Naive thymus-derived CD4-positive, alpha-beta T cell (primary cell): ENCODE measurements around the gene POP7. TPM values are rescaled to one million over a fixed set of nuclear protein-coding genes. Genes with fewer than 3 reads are reported as not detected.
A peak's percentile ranks its signal among the peaks of the same experiment; 100 is the strongest.

Experiments
- ATAC-seq: fragments of 150-1000 bp; cut with Tn5 transposase; 2 replicates; pipeline ENCODE4 v1.10.0; 2021; ENCODE audit warnings: mild to moderate bottlenecking, moderate library complexity
- CTCF ChIA-PET: fragments of 350-600 bp; sonication (Branson Sonifier 250); formaldehyde crosslinking; loops from one replicate; lab custom pipeline; 2021; ENCODE audit warnings: antibody characterized with exemption; lab: Charles Lee
- POLR2A ChIA-PET: fragments of 350-600 bp; sonication (Branson Sonifier 250); formaldehyde crosslinking; loops from one replicate; lab custom pipeline; 2021; ENCODE audit warnings: antibody characterized with exemption, inconsistent platforms; lab: Charles Lee
- DNase-seq, 9 donors: peaks; one replicate each; pipeline versions ENCODE4 v3.0.0 to v3.0.0-alpha.2; 2020 to 2022; ENCODE audit warnings: mixed read lengths in 1 of 9
- H3K27ac ChIP-seq: one replicate; pipeline ENCODE4 v1.7.0; 2013; ENCODE audit warnings: mild to moderate bottlenecking, low read depth, low read length, moderate library complexity
- H3K27me3 ChIP-seq, 2 donors: one replicate each; pipeline ENCODE4 v1.7.0; 2013; ENCODE audit warnings: low read length in 2 of 2, mild to moderate bottlenecking in 2 of 2, moderate library complexity in 2 of 2; ENCODE audit not compliant: control insufficient read depth in 2 of 2, insufficient read depth in 2 of 2
- H3K36me3 ChIP-seq, 3 experiments: 1 replicate in 2 of 3; 2 replicates in 1 of 3; pipeline ENCODE4 v1.7.0; 2013; ENCODE audit warnings: low read length in 3 of 3, mild to moderate bottlenecking in 3 of 3, moderate library complexity in 1 of 3; ENCODE audit not compliant: insufficient read depth in 3 of 3, control insufficient read depth in 2 of 3
- H3K4me1 ChIP-seq, 2 donors: one replicate each; pipeline ENCODE4 v1.7.0; 2013; ENCODE audit warnings: low read length in 2 of 2, mild to moderate bottlenecking in 2 of 2, moderate library complexity in 1 of 2; ENCODE audit not compliant: control insufficient read depth in 2 of 2, insufficient read depth in 2 of 2
- H3K4me3 ChIP-seq: 2 replicates; pipeline ENCODE4 v1.7.0; 2013; ENCODE audit warnings: mild to moderate bottlenecking, low read length
- H3K9me3 ChIP-seq, 3 experiments: 1 replicate in 2 of 3; 2 replicates in 1 of 3; pipeline ENCODE4 v1.7.0; 2013; ENCODE audit warnings: low read length in 3 of 3; ENCODE audit not compliant: control insufficient read depth in 2 of 3
- H3K27ac Mint-ChIP-seq, 9 donors: one replicate each; pipeline ENCODE4 v1.8.0; 2020 to 2022; ENCODE audit warnings: mixed read lengths in 9 of 9, mild to moderate bottlenecking in 8 of 9, moderate library complexity in 5 of 9, inconsistent platforms in 2 of 9
- H3K27me3 Mint-ChIP-seq, 5 donors: one replicate each; pipeline ENCODE4 v1.8.0; 2021 to 2022; ENCODE audit warnings: mixed read lengths in 5 of 5, mild to moderate bottlenecking in 1 of 5
- H3K36me3 Mint-ChIP-seq, 5 donors: one replicate each; pipeline ENCODE4 v1.8.0; 2020 to 2022; ENCODE audit warnings: mixed read lengths in 5 of 5, mild to moderate bottlenecking in 3 of 5, inconsistent platforms in 1 of 5
- H3K4me1 Mint-ChIP-seq, 7 donors: one replicate each; pipeline ENCODE4 v1.8.0; 2020 to 2022; ENCODE audit warnings: mixed read lengths in 7 of 7, mild to moderate bottlenecking in 3 of 7, inconsistent platforms in 1 of 7
- H3K4me3 Mint-ChIP-seq, 10 donors: one replicate each; pipeline ENCODE4 v1.8.0; 2020 to 2022; ENCODE audit warnings: mild to moderate bottlenecking in 10 of 10, mixed read lengths in 10 of 10, moderate library complexity in 6 of 10, inconsistent platforms in 2 of 10
- H3K9me3 Mint-ChIP-seq, 11 donors: one replicate each; pipeline ENCODE4 v1.8.0; 2020 to 2022; ENCODE audit warnings: mixed read lengths in 11 of 11, mild to moderate bottlenecking in 4 of 11, inconsistent platforms in 1 of 11, moderate library complexity in 1 of 11
- intact Hi-C, 2 donors: fragments of 100-400 bp; cut with micrococcal nuclease; formaldehyde crosslinking; loops; one replicate each; pipeline ENCODE4 v1.15.1; 2023
- polyA plus RNA-seq, 2 donors: library from polyadenylated mRNA; unstranded; fragments of 300-500 nt; fragmentation: Illumina TruSeq; gene quantifications; one replicate each; pipeline ENCODE4 v1.2.3, GENCODE V29; 2021
- total RNA-seq, 6 experiments: library from RNA in 5 of 6; stranded (reverse) in 5 of 6; gene quantifications; 1 replicate in 5 of 6; 2 replicates in 1 of 6; pipeline ENCODE4 v1.2.3 and lab custom pipeline; 2021 to 2026

POP7 gene
- total and polyA plus RNA-seq, 7 experiments from 2014 or later, result 8.9 to 56.4 (median 17.7) TPM

DNA sequence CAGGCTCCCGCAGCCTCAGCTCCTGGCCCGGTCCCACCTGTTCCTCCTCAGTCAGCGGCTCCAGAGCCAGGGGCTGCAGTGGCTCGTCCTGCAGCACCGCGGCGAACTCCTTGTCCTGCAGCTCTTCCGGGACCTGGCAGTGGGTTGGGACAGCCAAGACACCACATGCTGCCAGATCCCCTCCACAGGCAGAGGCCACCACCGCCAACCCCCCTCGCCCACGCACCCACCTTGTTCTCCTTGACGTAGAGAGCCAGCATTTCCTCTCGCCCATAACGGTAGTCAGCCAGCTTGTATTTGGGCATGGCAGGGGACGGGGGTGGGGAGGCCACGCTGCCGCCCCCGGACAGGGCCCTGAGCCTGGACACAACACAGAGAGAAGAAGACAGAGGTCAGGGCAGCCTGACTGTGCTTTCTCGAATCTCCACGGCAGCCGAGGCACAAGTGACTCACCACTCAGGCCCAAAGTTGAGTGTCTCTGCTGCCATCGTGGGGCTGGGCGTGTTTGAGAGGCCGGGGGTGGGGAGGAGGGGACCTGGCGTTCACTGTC is 18.1 kb upstream of the POP7 start:
- Histone ChIP-seq H3K4me3 (no peak overlapping the region), H3K36me3 (peaks cover 0 to 69% (median 8%) of the 10 kb centered on the region in 3 experiments), H3K9me3 (no peaks in the 10 kb centered on the region), H3K4me1 (peaks cover 18 to 22% of the 10 kb centered on the region in 2 donors), H3K27ac (peak overlapping the region; percentile 20), H3K27me3 (no peaks in the 10 kb centered on the region)
- ChIA-PET POLR2A (interaction anchor here (0.6 to 2.1 kb wide), 4 partner anchors 8 to 259 kb away, joined by 4 to 10 read pairs (median 6); partner anchors contain the start of genes MEPCE and ZCWPW1), CTCF (no interaction called here)
- H3K27me3 Mint-ChIP-seq, result no peaks in the 10 kb centered on the region
- intact Hi-C loops, result no loop called here
- peaks cover 0 to 8% (median 2%) of the 10 kb centered on the region in 5 donors for H3K36me3 Mint-ChIP-seq
- H3K4me3 Mint-ChIP-seq, result no peak overlapping the region
- ATAC-seq (no peak), DNase-seq (no peak)
- H3K4me1 Mint-ChIP-seq, result peaks cover 16 to 39% (median 31%) of the 10 kb centered on the region in 7 donors
- H3K27ac Mint-ChIP-seq, result no peak overlapping the region
- H3K9me3 Mint-ChIP-seq, result peaks cover 0 to 3% (median 0%) of the 10 kb centered on the region in 11 donors

GRCh38 chr7:100688326-100688860 is 17.5 kb upstream of the POP7 start:
- H3K9me3 Mint-ChIP-seq, result peaks cover 0 to 3% (median 0%) of the 10 kb centered on the region in 11 donors
- intact Hi-C loops, result no loop called here
- H3K36me3 ChIP-seq, result peaks cover 0 to 63% (median 8%) of the 10 kb centered on the region in 3 experiments
- H3K4me1 Mint-ChIP-seq, result peaks cover 20 to 44% (median 36%) of the 10 kb centered on the region in 7 donors
- no peak overlapping the region for H3K4me3 Mint-ChIP-seq
- H3K9me3 ChIP-seq, result no peaks in the 10 kb centered on the region
- no peak for DNase-seq
- POLR2A ChIA-PET, result interaction anchor here (0.6 to 2.1 kb wide), 5 partner anchors 8 to 259 kb away, joined by 3 to 10 read pairs (median 5); partner anchors contain the start of genes MEPCE and ZCWPW1
- no peaks in the 10 kb centered on the region for H3K27me3 ChIP-seq
- no peak overlapping the region for H3K27ac ChIP-seq
- peaks cover 0 to 2% (median 0%) of the 10 kb centered on the region in 5 donors for H3K27me3 Mint-ChIP-seq
- H3K4me3 ChIP-seq, result no peak overlapping the region
- H3K4me1 ChIP-seq, result peaks cover 23 to 27% of the 10 kb centered on the region in 2 donors
- no peak for ATAC-seq
- CTCF ChIA-PET, result interaction anchor here (2.0 kb wide), 1 partner anchor 17 kb away, joined by 6 read pairs; the partner anchor contains the start of gene POP7
- H3K27ac Mint-ChIP-seq, result peak overlapping the region in 5 of 9 donors; percentile 12 to 72 (median 31)
- peaks cover 0 to 11% (median 6%) of the 10 kb centered on the region in 5 donors for H3K36me3 Mint-ChIP-seq

DNA sequence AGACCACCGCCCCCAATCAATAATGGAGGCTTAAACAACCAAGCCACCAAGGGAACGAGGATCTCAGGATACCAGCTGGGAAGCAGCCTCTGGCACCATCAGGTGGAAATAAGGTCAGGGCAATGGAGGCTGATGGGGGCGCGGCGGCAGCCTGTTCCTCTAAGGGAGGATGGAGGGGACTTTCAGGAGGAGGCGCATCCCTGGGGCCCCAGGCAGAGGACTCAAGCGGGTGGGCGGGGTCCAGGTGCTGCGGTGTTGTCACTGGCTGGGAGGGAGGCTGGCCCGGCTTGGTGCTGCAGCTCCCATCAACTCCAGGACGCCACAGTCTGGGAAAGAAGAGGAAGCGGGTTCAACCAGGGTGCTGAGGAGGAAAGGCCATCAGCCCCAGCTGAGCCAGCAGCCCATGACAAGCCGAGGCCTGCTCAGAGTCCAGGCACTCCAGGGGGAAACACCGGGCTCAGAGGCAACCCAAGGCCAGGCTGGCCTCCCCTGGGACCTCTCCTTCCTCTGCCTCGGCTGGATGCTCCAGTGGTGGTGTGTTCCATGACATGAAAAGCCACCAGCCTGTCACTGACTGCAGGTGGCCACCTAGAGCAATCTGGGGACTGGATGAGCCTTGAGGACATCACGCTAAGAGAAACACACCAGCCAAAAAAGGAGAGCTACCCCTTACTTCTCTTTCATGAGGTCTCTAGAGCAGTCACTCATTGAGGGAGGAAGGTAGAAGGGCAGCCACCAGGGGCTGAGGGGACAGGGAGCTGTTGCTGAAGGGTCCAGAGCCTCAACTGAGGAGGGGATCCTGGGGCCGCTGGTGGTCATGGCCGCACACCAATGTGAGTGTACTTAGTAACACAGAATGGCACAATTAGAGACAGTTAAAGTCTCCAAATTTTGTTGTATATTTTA is 16.4 kb upstream of the POP7 start:
- Mint-ChIP-seq H3K27me3 (peaks cover 0 to 2% (median 0%) of the 10 kb centered on the region in 5 donors), H3K4me1 (peaks cover 20 to 44% (median 36%) of the 10 kb centered on the region in 7 donors), H3K36me3 (peaks cover 0 to 11% (median 6%) of the 10 kb centered on the region in 5 donors), H3K9me3 (peaks cover 0 to 3% (median 0%) of the 10 kb centered on the region in 11 donors), H3K4me3 (peak overlapping the region in 2 of 10 donors; percentile 13 to 23), H3K27ac (peak overlapping the region in 6 of 9 donors; percentile 3 to 74 (median 40))
- ATAC-seq, result no peak
- peaks cover 23 to 27% of the 10 kb centered on the region in 2 donors for H3K4me1 ChIP-seq
- POLR2A ChIA-PET, result interaction anchor here (1.4 to 4.7 kb wide), 7 partner anchors 8 to 77 kb away, joined by 3 to 37 read pairs (median 14); partner anchors contain the start of genes MOSPD3 and POP7
- CTCF ChIA-PET, result interaction anchor here (0.6 to 4.7 kb wide), 8 partner anchors 10 to 250 kb away, joined by 3 to 33 read pairs (median 4); partner anchors contain the start of gene POP7
- intact Hi-C loops, result loop anchor here (2.0 to 5.0 kb wide), 5 partner anchors 57 to 262 kb away; partner anchors contain the start of genes MEPCE (in 1 of the 2), SLC12A9 (in 1 of the 2), TSC22D4 (in 1 of the 2) and ZCWPW1 (in 1 of the 2)
- no peaks in the 10 kb centered on the region for H3K9me3 ChIP-seq
- no peaks in the 10 kb centered on the region for H3K27me3 ChIP-seq
- peaks cover 0 to 52% (median 8%) of the 10 kb centered on the region in 3 experiments for H3K36me3 ChIP-seq
- H3K27ac ChIP-seq, result peak overlapping the region; percentile 2
- H3K4me3 ChIP-seq, result no peak overlapping the region
- no peak for DNase-seq

DNA sequence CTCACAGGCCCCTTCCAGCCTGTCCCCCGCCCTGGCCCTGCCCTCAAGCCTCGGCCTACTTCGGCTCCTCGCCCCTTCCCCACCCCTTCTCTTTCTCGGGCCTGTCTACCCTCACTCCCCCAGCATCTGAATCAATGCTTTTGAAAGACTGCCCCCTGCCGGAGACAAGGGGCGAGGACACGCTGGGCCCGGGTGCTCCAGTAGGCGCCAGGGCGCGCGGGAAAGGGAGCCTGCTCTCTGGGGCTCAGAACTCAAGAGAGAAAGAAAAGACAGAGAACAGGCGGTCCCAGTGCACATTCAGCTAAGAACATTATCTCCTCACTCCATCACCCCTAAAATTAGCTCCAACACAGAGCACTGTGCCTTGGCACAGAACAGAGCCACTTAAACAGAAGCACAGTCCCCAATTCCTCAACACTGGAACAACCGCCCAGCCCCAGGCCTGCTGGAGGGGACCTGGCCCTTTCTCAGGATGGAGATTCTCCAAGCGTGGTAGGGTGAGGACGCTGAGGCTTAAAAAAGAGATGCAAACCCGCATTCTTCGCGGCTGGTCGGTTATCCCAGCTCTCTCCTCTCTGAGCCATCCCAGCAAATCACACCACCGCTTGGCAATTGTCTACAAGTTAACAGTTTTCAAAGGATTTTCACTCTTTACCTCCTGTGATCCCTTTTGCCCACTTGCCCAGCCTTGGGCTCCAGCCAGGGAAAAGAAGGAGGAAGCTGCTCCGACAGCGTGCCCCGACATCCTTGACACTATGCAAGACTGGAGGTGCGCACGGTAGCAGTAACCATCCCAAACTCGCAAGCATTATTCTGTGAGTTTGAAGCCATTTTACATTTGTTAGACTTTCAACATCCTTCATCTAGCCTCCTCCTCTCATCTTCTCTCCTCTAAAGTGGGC is 14.0 kb upstream of the POP7 start:
- Mint-ChIP-seq H3K9me3 (peaks cover 0 to 3% (median 0%) of the 10 kb centered on the region in 11 donors), H3K36me3 (peaks cover 0 to 10% (median 0%) of the 10 kb centered on the region in 5 donors), H3K4me1 (peaks cover 29 to 54% (median 41%) of the 10 kb centered on the region in 7 donors), H3K27ac (peak overlapping the region; percentile 62 to 96 (median 95)), H3K4me3 (peak overlapping the region; percentile 92 to 100 (median 94)), H3K27me3 (peaks cover 0 to 16% (median 0%) of the 10 kb centered on the region in 5 donors)
- Histone ChIP-seq H3K27me3 (no peaks in the 10 kb centered on the region), H3K4me1 (peaks cover 23 to 27% of the 10 kb centered on the region in 2 donors), H3K9me3 (no peaks in the 10 kb centered on the region), H3K36me3 (peaks cover 0 to 28% (median 5%) of the 10 kb centered on the region in 3 experiments), H3K27ac (peak overlapping the region; percentile 73), H3K4me3 (peak overlapping the region; percentile 67)
- CTCF ChIA-PET, result interaction anchor here (0.5 to 4.7 kb wide), 26 partner anchors 9 to 218 kb away, joined by 3 to 33 read pairs (median 4); partner anchors contain the start of genes FBXO24, MOSPD3 and POP7
- intact Hi-C loops, result loop anchor here (1.0 to 5.0 kb wide), 12 partner anchors 17 to 265 kb away; partner anchors contain the start of genes FBXO24 (in 1 of the 2), GNB2 (in 1 of the 2), LRCH4 (in 1 of the 2) and MEPCE (in 1 of the 2)
- POLR2A ChIA-PET, result interaction anchor here (0.6 to 4.7 kb wide), 18 partner anchors 11 to 213 kb away, joined by 3 to 37 read pairs (median 6); partner anchors contain the start of genes FBXO24, MOSPD3, POP7 and TSC22D4
- peak; percentile 79 for ATAC-seq
- peak; percentile 64 to 85 (median 78) for DNase-seq

GRCh38 chr7:100692578-100692961 is 13.4 kb upstream of the POP7 start:
- intact Hi-C loops, result loop anchor here (5.0 kb wide), 3 partner anchors 160 to 265 kb away; partner anchors contain the start of genes MEPCE (in 1 of the 2), SLC12A9 (in 1 of the 2), TSC22D4 (in 1 of the 2) and ZCWPW1 (in 1 of the 2)
- Mint-ChIP-seq H3K36me3 (peaks cover 0 to 9% (median 0%) of the 10 kb centered on the region in 5 donors), H3K27me3 (peaks cover 0 to 21% (median 0%) of the 10 kb centered on the region in 5 donors), H3K27ac (peak overlapping the region; percentile 92 to 96 (median 95)), H3K4me1 (peaks cover 29 to 54% (median 41%) of the 10 kb centered on the region in 7 donors), H3K9me3 (peaks cover 0 to 3% (median 0%) of the 10 kb centered on the region in 11 donors), H3K4me3 (peak overlapping the region; percentile 92 to 100 (median 94))
- H3K9me3 ChIP-seq, result no peaks in the 10 kb centered on the region
- H3K4me1 ChIP-seq, result peaks cover 23 to 27% of the 10 kb centered on the region in 2 donors
- H3K36me3 ChIP-seq, result peaks cover 0 to 22% (median 4%) of the 10 kb centered on the region in 3 experiments
- H3K27ac ChIP-seq, result peak overlapping the region; percentile 73
- POLR2A ChIA-PET, result interaction anchor here (0.6 to 4.7 kb wide), 14 partner anchors 11 to 143 kb away, joined by 3 to 37 read pairs (median 8); partner anchors contain the start of genes FBXO24, GNB2, LRCH4 and MOSPD3
- CTCF ChIA-PET, result interaction anchor here (1.0 to 4.7 kb wide), 16 partner anchors 8 to 151 kb away, joined by 3 to 33 read pairs (median 4); partner anchors contain the start of genes FBXO24, MOSPD3 and POP7
- peak overlapping the region; percentile 67 for H3K4me3 ChIP-seq
- ATAC-seq, result no peak
- no peaks in the 10 kb centered on the region for H3K27me3 ChIP-seq
- DNase-seq, result no peak
